ENCODE measurements around the gene BDKRB2.

Gene BDKRB2

GRCh38 chr14:96204151-96205058 is at the start of gene BDKRB2:
Gene BDKRB2, plus strand, starts transcription at chr14:96204839. Its CDS starts 32,269 bp downstream, at chr14:96237108.
- DNase-seq (ENCODE audit: low spot score) = no peak

DNA sequence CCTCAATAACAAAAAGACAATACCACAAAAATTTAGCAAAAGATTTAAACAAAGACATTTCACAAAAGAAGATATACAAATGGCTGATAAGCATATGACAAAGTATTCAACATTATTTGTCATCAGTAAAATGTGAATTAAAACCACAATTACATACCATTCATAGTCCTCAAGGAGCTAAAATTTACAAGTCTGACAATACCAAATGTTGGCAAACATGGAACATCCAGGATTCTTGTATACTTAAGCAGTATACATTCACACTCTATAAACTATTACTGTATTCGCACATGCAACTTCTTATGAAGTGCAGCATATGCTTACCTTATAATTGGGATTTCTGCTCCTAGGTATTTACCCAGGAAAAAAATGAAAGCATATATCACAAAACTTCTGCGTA is 49.7 kb upstream of the BDKRB2 start:
- DNase-seq (ENCODE audit: low spot score) = no peak

DNA sequence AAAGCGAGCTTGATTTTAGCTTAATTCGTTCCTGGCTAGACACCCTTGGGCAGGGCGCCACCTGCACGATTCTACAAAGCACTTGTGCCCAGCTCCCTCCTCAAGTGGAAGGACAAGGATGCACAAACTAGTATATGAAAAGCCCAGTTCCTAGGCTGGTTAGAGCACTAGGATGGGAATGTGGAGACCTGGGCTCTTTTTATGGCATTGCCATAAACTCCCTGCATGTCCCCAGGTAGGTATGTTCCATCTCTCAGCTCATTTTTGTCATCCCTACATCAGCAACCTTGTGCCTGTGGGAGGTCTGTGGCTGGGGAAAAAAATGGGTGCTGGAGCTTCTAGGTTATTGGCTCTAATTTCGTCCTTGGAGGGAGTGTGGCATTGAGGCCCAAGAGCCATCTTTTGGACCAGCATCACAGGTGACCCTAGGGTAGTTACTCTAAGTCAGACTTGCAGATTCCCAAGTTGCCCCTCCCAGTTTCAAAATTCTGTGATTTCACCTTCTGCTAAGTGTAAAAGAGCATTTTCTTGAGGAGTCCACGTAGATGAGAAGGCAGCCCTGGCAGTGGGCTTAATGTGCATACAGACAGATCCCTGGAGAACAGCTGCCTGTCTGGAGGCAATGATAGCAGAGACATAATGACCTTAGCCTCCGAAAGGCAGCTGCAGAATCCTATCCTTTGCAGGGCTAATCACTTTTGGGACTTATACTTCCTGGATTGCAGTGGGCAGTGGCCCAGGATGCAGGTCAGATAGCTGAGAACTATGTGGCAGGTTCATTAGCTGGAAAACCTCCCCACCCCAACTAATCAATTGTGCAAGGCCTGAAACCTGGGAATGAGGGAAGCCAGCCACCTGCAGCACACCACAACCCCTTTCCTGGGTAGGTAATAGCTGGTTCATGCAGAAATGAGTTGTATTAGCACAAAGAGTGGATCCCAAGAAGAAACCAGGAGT is 47.6 kb upstream of the BDKRB2 start:
- no peak for DNase-seq (ENCODE audit: low spot score)

- DNase-seq (ENCODE audit: low spot score) = no peak
These were observed 45.9 kb upstream of the BDKRB2 start for GRCh38 chr14:96158735-96159134.

DNA sequence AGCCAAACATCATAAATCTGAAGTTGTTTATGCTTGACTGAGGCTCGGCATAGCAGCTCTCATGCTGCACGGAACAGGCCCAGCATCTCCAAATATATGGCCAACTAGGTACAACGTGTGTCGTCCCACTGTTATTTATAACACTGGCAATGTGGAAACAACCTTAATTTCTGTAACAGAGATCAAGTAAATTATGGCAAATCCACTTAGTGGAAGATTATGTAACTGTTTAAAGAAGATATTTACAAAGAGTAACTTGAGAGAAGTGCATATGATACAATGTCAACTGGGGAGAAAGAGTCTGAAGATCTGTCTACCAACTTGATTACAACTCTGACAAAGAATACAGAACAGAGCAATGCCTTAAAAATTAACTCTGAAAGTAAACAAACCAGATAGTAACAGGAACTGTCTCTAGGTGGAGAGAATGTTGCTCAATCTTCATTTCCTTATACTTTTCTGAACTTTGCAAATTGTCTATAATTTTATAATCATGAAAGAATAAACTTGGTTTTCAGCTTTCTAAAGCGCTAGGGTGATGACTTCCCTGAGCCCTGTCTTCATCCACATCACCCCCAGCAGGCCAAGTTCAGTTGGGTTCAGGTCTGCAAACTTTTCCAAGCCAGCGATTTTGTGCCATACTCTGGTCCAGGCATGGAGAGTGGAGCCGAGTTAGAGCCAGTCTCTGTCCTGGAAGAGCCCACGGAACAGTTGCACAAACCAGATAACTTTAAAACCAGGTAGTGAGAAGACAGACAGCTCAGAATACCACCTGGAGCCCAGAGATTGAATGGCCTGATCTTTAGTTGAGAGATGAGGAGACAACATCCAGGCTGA is 44.3 kb upstream of the BDKRB2 start:
- DNase-seq (ENCODE audit: low spot score) = no peak

- DNase-seq (ENCODE audit: low spot score) = no peak
These were observed 43.7 kb upstream of the BDKRB2 start for GRCh38 chr14:96160913-96161310.

- DNase-seq (ENCODE audit: low spot score) = no peak
These were observed 43.0 kb upstream of the BDKRB2 start for GRCh38 chr14:96161636-96162035.

DNA sequence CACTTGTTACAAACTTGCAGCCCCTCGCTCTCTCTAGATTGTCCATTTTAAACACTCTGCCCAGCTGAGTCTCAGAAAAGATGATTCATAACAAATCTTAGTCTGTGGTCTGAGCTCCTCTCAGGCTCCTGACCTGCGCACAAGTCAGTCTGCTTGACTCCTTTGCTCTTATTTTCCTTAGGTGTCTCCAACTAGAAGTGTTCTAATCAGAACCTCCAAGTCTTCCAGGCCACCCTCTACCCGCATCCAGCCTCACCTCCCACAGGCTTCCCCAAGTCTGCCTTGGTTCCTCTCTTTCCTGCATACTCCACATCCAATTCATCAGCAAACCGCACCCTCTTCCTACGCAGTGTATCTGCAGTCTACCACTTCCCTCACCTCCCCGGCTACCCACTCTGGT is 42.4 kb upstream of the BDKRB2 start:
- no peak for DNase-seq (ENCODE audit: low spot score)

- no peak for DNase-seq (ENCODE audit: low spot score)
These were observed 41.9 kb upstream of the BDKRB2 start for GRCh38 chr14:96162741-96163140.

DNA sequence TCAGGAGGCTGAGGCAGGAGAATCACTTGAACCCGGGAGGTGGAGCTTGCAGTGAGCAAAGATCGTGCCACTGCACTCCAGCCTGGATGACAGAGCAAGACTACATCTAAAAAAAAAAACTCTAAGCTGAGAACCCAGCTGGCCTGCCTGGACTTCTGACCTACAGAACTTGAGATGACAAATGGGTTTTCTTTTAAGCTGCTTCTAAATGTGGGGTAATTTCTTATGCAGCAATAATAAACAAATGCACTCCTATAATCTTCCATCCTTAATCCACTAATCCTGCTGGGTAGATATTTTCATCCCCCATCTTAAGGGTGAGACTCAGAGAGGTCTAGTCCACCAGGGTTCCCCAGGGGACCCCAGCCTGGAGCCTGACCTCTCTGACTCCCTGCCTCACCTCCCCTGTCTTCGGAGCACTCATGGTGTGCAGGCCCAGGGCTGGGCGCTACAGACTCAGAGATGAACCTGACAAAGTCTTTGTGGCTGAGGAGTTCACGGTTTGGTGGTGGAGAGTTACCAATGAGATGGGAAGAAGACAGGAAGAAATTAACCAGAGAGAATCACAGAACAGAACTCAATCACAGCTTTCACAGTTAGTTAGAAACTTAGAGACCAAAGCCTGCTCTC is 39.7 kb upstream of the BDKRB2 start:
- DNase-seq (ENCODE audit: low spot score) = no peak

GRCh38 chr14:96165493-96166436 is 38.9 kb upstream of the BDKRB2 start:
- DNase-seq (ENCODE audit: low spot score) = no peak

GRCh38 chr14:96166461-96167223 is 38.0 kb upstream of the BDKRB2 start:
- DNase-seq (ENCODE audit: low spot score) = no peak

- DNase-seq (ENCODE audit: low spot score) = no peak
These were observed 37.2 kb upstream of the BDKRB2 start for GRCh38 chr14:96167224-96168148.

DNA sequence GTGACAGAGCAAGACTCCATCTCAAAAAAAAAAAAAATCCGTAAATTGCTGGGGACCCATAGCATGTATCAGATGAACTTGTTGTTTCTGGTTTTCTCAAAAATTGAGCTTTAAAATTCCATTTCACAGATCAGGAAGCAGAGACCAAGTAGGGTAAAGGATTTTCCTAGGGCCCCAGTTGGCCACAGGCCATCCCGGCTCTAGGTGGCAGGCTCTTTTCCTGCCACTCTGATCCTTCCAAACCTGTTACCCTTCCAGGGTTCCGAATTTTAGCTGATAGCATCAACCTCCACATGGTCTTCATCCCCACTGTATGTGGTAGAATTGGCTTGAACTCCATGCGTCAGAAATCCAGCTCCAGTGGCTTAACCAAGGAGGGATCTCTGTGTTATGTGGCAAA is 36.1 kb upstream of the BDKRB2 start:
- DNase-seq (ENCODE audit: low spot score) = no peak

DNA sequence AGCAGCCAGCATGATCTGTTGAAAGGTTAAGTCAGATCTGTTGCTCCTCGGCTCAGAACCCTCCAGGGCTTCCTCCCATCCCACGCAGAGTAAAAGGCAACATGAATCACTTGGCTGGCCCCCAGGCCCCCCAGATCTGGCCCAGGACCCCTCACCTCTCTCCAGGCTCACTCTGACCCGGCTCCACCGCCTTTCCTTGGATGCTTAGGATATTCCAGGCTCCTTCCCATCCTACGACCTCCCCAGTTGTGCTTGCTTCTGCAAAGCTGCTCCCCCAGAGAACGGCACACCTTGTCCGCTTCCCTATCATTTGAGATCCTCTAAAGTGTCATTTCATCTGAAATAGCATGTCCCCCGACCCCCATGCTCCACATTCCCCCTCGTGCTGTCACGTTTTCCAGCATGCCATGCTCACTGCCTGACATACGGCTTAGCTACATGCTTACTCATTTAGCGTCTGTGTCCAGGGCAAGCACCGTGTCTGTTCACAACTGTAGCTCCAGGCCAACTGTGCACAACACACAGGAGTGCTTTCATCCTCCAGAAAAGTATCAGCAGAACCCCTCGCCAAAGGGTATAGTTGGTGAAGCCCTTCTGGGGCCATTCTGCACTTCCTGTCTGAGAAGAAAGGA is 33.6 kb upstream of the BDKRB2 start:
- no peak for DNase-seq (ENCODE audit: low spot score)

DNA sequence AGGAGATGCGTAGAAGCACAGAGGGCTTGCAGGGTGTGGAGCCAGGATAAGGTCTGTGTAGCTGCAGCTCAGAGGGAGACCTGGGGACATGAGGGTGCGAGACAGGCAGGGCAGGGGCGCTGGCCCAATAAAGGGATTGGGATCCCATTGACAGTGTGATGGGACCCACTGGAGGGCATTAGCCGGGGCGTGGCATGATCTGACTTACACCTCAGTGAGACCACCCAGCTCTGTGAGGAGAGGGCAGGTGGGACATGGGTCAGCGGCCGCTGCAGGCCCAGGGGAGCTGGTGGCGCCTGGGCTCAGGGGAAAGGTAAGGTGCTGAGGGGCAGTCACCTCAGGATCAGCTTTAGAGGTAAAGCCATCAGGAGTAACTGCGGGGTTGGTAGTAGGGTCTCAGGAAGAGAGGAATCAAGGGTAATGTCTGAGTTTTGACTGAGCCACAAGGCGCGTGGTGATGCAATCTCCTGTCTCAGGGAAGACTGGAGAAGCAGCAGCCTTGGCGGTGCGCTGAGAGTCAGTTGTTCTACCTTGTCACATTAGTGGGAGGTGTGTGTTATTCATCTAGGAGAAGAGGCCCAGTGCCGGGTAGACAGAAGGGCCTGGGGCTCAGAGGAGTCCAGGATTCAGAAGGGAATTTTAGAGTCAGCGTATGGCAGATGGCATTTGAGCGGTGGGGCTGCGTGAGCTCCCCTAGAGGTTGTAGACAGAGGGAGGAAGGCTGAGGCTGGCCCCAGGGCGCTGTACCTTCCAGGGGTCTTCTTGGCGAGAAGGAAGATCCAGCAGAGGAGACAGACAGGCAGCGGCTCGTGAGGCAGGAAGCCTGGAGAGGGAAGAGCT is 30.8 kb upstream of the BDKRB2 start:
- no peak for DNase-seq (ENCODE audit: low spot score)

DNA sequence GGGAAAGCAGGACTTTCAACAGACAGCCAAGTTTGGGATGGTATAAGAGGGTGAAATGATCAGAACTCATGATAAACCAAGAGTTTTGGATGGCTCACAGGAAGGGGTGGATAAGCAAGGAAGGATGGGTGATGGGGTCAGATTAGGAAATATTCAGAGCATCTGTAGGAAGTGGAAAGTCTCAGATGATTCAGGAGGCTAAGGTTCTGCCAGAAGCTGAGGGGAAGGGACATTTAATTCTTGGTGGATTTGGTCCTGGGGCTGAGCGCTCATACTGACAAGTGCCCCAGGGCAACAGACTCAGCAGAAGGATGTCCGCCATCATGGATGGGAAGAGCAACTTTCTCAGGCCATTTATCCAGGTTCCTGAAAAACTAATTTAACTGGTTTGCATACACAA is 28.4 kb upstream of the BDKRB2 start:
- no peak for DNase-seq (ENCODE audit: low spot score)
